ENCODE data around the gene CYTH4. TPM values are rescaled to one million over a fixed set of nuclear protein-coding genes. Genes with fewer than 3 reads are reported as not detected.

The CYTH4 gene
- polyA plus RNA-seq, 1 donor (not counting 4 experiments of a cell fraction or from before 2014, with no cell fraction given) = 0.05 TPM

DNA sequence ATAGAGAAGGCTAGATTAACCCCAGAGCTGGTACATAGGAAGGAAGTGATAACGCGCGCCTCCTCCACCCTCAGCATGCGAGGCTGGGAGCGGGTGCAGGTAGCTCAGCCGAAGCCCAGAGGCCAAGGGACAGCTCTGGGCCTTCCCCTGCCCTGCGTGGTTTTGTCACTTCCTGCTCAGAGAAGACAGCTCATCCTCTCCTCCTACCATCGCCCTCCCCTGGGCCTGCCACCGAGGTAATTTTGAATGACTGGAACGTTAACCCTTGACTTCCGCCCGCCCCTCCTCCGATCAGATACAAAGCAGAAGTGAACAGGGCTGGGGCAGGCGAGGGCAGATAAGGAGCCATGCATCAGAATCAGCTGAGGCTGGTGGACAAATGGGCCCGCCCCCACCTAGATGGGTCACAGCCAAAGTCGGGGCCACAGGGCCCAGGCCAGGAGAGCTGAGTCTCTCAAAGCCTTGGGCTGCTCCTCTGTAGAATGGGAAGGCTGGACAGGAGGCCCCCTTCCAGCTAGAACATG, 39.9 kb upstream of the CYTH4 start:
- Histone ChIP-seq H3K4me2 (ENCODE audit: control insufficient read depth, extremely low read depth, insufficient read depth, low read depth, low read length) (peak overlapping the region; percentile 78), H3K4me1 (ENCODE audit: control insufficient read depth, extremely low read depth, insufficient read depth, low read length) (peaks cover 24% of the 10 kb centered on the region), H3K4me3 (ENCODE audit: control insufficient read depth in 2 of 3, extremely low read depth in 1 of 3, insufficient read depth in 2 of 3, low read depth in 1 of 3, low read length in 3 of 3) (peak overlapping the region; percentile 63 to 65 (median 65)), H3K27me3 (ENCODE audit: control insufficient read depth, extremely low read depth, insufficient read depth, low read length) (no peaks in the 10 kb centered on the region), H2AFZ (ENCODE audit: control insufficient read depth, low read length) (no peak overlapping the region), H3K9me3 (ENCODE audit: control insufficient read depth, low read depth, low read length) (no peaks in the 10 kb centered on the region), H4K20me1 (ENCODE audit: control insufficient read depth, extremely low read depth, insufficient read depth, low read length) (no peaks in the 10 kb centered on the region), H3K27ac (ENCODE audit: control insufficient read depth, insufficient read depth, low read length) (peak overlapping the region; percentile 42), H3K9ac (ENCODE audit: control insufficient read depth, extremely low read depth, insufficient read depth, low read length) (peak overlapping the region; percentile 77), H3K9me1 (ENCODE audit: control insufficient read depth, extremely low read depth, insufficient read depth, low read length) (no peaks in the 10 kb centered on the region), H3K36me3 (ENCODE audit: control insufficient read depth in 2 of 2, extremely low read depth in 1 of 2, insufficient read depth in 2 of 2, low read length in 2 of 2) (peaks cover 15 to 28% of the 10 kb centered on the region in 2 experiments), H3K79me2 (ENCODE audit: control insufficient read depth, insufficient read depth, low read length) (peaks cover 18% of the 10 kb centered on the region)
- DNase-seq (ENCODE audit: low read depth, low spot score) = no peak
- no peak for TF ChIP-seq EZH2 (IDR thresholded peaks at IDR 0.05; ENCODE audit: low read length)
- TF ChIP-seq, protein P1, sequence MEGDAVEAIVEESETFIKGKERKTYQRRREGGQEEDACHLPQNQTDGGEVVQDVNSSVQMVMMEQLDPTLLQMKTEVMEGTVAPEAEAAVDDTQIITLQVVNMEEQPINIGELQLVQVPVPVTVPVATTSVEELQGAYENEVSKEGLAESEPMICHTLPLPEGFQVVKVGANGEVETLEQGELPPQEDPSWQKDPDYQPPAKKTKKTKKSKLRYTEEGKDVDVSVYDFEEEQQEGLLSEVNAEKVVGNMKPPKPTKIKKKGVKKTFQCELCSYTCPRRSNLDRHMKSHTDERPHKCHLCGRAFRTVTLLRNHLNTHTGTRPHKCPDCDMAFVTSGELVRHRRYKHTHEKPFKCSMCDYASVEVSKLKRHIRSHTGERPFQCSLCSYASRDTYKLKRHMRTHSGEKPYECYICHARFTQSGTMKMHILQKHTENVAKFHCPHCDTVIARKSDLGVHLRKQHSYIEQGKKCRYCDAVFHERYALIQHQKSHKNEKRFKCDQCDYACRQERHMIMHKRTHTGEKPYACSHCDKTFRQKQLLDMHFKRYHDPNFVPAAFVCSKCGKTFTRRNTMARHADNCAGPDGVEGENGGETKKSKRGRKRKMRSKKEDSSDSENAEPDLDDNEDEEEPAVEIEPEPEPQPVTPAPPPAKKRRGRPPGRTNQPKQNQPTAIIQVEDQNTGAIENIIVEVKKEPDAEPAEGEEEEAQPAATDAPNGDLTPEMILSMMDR (optimal IDR thresholded peaks at IDR 0.05 in 1 of 3, IDR thresholded peaks at IDR 0.05 in 1 of 3, conservative IDR thresholded peaks at IDR 0.05 in 1 of 3; ENCODE audit: extremely low read depth in 1 of 3, insufficient read depth in 2 of 3, low read length in 3 of 3) = no peak
- dilution Hi-C loops (cut with MboI; ENCODE audit: extremely low pct_ligation_motif_present, low sequenced_read_pairs) = no loop called here
- peak; percentile 79 for FAIRE-seq

GRCh38 chr22:37243402-37244113, 38.8 kb upstream of the CYTH4 start:
- Histone ChIP-seq H3K9me3 (ENCODE audit: control insufficient read depth, low read depth, low read length) (no peaks in the 10 kb centered on the region), H3K4me3 (ENCODE audit: control insufficient read depth in 2 of 3, extremely low read depth in 1 of 3, insufficient read depth in 2 of 3, low read depth in 1 of 3, low read length in 3 of 3) (peak overlapping the region; percentile 63 to 65 (median 65)), H3K79me2 (ENCODE audit: control insufficient read depth, insufficient read depth, low read length) (peaks cover 18% of the 10 kb centered on the region), H3K4me2 (ENCODE audit: control insufficient read depth, extremely low read depth, insufficient read depth, low read depth, low read length) (peak overlapping the region; percentile 78), H3K27me3 (ENCODE audit: control insufficient read depth, extremely low read depth, insufficient read depth, low read length) (no peaks in the 10 kb centered on the region), H2AFZ (ENCODE audit: control insufficient read depth, low read length) (peak overlapping the region; percentile 77), H3K4me1 (ENCODE audit: control insufficient read depth, extremely low read depth, insufficient read depth, low read length) (peaks cover 28% of the 10 kb centered on the region), H4K20me1 (ENCODE audit: control insufficient read depth, extremely low read depth, insufficient read depth, low read length) (no peaks in the 10 kb centered on the region), H3K36me3 (ENCODE audit: control insufficient read depth in 2 of 2, extremely low read depth in 1 of 2, insufficient read depth in 2 of 2, low read length in 2 of 2) (peaks cover 13 to 28% of the 10 kb centered on the region in 2 experiments), H3K9ac (ENCODE audit: control insufficient read depth, extremely low read depth, insufficient read depth, low read length) (peak overlapping the region; percentile 77), H3K27ac (ENCODE audit: control insufficient read depth, insufficient read depth, low read length) (peak overlapping the region; percentile 5), H3K9me1 (ENCODE audit: control insufficient read depth, extremely low read depth, insufficient read depth, low read length) (no peaks in the 10 kb centered on the region)
- dilution Hi-C loops (cut with MboI; ENCODE audit: extremely low pct_ligation_motif_present, low sequenced_read_pairs) = no loop called here
- no peak for TF ChIP-seq EZH2 (IDR thresholded peaks at IDR 0.05; ENCODE audit: low read length)
- TF ChIP-seq, protein P1 (optimal IDR thresholded peaks at IDR 0.05 in 1 of 3, IDR thresholded peaks at IDR 0.05 in 1 of 3, conservative IDR thresholded peaks at IDR 0.05 in 1 of 3; ENCODE audit: extremely low read depth in 1 of 3, insufficient read depth in 2 of 3, low read length in 3 of 3) = no peak
- FAIRE-seq (peak; percentile 56), DNase-seq (ENCODE audit: low read depth, low spot score) (no peak)
